HG02588 (cell line): ENCODE measurements around the gene NAP1L4.

Experiments used
- ATAC-seq: cut with Tn5 transposase; IDR thresholded peaks from one replicate; pipeline ENCODE4 v1.9.1; 2021; ENCODE audit warnings: mild to moderate bottlenecking, moderate library complexity; ENCODE audit not compliant: unreplicated experiment

The NAP1L4 gene

DNA sequence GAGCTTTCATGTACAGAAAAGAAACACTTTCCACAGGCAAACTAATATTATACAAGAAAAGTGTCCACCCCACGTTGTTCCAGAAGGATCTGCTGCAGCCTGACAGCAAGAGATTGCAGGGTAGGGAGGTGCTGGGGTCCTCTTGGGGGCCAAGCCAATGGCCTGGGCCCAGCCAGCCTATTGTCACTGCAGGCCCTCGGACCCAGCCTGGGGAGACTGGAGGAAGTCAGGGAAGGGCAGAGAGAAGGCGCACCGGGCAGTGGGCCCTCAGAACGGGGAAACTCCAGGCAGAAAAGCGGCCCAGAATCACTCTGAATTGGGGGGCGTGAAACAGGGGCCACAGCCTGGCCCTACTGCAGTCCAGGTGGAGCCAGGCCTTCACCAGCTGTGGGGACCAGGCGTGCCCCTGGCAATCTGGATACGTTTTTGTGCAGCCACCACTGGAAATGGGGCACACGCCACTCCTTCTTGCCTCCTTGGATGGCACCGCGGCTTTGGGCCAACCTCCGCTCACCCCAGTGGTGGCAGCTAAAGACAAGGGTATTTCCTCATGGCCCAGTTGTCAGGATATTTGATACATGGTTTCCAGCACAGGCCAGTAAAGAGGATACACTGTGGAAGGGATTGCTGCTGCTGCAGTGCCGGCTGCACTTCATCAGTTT is 3.9 kb upstream of the NAP1L4 start:
- ATAC-seq, result no peak

DNA sequence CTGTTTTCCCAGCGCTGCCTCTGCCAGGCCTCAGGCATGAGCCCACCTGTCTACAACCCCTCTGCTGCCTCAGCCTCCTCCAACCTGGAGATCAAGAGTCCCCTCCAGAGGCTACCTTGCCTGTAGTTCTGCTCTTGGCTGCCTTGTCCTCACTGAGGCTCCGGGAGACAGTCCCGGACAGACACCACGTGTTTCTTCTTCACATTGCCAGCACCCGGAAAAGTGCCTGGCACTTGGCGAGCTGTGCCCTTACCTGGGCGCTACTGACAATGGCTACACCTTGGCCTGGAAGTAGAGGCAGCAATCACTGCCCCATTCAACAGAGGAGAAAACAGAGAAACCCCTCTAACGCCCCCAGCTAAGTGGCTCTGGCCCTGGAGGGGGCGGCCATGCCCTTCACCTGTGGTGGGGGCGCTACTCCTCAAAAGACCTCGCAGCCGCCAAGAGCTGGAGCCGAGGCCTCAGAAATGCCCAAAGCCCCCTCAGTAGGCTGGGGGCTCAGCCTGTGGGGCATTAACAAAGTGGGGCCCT is 3.0 kb upstream of the NAP1L4 start:
- no peak for ATAC-seq

GRCh38 chr11:2994336-2994730 is 2.2 kb upstream of the NAP1L4 start:
- no peak for ATAC-seq

DNA sequence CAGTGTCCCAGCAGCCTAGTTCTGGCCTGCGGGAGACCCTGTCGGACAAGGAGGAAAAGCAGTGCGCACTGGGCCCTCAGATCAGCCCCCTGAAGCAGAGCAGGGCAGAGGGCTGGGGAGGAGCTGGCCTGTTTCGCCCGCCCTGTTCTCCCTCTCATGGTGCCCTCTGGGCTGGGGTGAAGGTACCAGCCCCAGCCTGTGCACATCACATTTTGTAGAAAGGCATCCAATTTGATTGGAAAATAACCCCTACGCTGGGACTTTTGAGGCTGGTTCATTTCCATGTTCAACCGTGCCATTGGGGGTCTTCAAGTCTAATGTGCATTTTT is 832 bp upstream of the NAP1L4 start:
- ATAC-seq, result no peak

DNA sequence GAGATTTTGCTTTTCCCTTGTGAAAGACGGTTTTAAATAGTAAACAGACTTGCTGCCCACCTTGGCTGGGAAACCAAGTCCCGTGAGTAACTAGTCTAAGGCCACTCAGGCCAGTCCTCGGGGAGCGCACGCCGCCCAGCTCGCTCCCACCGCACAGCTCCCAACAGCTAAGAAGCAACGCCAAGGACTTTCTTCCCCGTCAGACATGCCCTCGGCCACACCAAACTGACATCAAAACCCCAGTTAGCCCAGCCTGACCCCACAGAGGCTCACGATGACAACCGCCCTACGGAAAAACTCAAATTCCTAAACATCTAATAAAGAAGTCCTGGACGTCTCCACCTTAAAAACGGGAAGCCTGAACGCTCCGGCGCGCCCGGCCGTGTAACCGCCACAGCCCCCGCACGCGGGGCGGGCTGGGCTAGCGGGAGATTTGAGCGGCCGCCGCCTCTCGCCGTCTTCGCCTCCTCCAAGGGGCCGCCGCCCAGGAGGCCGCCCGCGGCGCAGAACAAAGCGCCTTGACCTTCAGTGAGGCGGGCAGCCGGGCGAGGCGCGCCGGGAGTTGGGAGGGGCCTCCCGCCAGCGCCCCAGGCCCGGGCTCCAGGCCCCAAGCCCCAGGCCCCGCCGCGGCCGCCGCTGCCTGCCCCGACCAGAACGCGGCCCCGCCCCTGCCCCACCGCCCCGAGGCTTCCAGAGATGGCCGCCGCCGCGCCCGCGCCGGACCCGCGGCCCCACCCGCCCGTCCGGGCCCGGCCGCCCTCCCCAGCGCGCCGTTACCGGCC is 486 bp downstream of the NAP1L4 start:
- peak; percentile 44 for ATAC-seq

DNA sequence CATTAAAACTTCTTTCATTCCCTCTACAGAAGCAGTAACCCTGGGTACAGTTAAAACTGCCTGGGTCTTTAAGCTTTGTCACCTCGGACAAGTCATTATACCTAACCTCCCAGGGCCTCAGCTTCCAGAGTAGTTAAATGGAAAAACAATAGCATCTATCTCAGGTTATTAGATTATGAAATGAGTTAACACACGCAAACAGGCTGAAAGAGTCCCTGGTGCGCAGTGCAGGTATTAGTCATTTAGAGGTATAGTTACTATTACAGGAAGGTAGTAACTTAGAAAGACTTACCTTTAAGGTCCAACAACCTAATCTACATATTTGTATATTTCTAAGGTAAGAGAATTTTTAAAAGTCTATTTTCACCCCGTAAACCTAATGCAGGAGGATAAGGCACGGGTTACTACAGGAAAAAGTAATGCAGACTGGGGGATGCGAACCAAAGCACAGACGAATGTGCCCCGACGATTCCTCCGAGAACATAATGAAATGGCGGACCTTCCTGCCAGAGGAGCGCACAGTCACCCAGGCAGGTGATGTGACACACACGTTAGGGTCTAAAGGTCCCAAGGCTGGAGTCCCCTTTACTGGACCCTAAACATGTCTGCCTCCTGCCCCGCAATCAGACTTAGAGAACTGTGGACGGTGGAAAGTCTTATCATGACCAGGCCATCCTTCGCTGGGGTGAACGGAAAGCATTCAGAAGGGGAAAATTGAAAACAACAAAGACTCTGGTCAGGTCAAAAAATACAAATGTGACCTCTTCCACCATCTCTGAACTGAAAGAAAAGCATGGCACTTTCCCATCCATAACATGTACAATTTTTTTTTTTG is 1.3 kb downstream of the NAP1L4 start:
- no peak for ATAC-seq

GRCh38 chr11:2989551-2989950 is 2.6 kb downstream of the NAP1L4 start:
- no peak for ATAC-seq

- ATAC-seq, result no peak
These were observed 3.1 kb downstream of the NAP1L4 start for GRCh38 chr11:2989006-2989405.

DNA sequence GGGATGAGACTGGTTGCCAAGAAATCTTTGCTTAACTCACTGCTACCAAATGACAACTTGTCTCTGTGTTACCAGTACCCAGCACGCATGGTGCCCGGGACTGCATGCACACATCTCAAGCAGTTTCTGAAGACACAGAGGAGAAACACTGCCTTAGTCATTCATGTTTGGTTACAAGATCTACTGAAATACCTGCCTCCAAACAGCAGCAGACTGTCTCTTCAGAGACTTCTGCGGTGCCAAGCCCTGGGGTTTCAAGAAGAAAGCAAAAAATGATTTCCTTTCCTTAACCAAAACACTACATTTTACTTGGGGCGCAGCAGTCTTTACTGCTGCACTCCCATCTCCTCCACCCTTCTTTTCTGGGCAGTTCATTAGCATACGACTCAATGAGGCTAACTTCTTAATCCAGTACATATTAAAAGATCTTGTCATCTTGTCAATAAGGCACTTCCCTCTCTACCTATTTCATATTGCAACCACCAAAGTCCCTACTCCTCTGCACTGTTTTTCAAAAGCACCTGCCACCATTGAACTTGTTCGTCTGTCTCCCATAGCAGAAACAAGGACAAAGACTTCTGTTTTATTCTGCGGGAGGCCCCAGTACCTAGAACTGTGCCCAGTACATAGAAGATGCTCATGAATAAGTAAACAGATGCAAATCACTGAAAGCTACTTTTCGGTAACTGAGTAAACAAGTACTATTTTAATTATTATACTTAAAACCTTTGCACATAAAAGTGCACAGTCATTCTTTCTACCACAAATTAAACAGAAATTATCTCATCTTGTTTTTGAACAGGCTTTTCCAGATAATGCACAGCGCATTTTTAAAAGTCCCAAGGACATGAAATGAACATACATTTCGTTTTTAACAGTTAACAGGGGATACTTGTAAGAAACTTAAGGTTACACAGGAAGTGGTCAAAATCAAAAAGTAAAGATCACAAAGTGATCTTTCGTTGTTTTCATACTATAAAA is 4.0 kb downstream of the NAP1L4 start:
- no peak for ATAC-seq

DNA sequence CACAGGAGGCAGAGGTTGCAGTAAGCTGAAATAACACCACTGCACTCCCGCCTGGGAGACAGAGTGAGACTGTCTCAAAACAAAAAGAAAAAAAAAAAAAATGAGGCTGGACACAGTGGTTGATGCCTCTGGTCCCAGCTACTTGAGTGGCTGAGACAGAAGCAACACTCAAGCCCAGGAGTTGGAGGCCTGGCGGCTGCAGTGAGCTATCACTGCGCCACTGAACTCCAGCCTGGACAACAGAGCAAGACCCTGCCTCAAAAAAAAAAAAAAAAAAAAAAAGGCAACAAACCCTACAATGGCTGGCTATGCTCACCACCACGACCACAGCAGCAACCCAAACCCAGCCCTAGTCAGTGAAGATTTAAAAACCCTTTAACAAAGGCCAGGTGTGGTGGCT is 8.2 kb downstream of the NAP1L4 start:
- no peak for ATAC-seq

DNA sequence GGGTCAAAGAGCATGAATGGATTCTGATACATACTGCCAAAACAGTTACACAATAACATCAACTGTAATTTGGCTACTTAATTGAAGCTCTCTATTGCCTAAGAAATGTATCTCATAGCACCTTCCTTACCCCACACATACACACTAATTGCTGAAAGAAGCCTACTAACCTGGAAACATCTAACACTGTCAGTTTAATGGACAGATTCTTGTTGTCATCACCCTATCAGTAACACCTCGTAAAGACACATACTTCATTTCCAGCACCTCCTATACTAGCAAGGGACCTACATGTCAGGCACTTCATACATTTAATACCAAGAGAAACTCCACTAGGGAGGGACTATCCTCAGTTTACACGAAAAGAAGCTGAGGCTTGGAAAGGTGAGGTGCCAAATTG is 9.9 kb downstream of the NAP1L4 start:
- ATAC-seq, result no peak

GRCh38 chr11:2981130-2981529 is 11.0 kb downstream of the NAP1L4 start:
- ATAC-seq, result no peak

- ATAC-seq, result no peak
These were observed 11.8 kb downstream of the NAP1L4 start for GRCh38 chr11:2980168-2980840.

DNA sequence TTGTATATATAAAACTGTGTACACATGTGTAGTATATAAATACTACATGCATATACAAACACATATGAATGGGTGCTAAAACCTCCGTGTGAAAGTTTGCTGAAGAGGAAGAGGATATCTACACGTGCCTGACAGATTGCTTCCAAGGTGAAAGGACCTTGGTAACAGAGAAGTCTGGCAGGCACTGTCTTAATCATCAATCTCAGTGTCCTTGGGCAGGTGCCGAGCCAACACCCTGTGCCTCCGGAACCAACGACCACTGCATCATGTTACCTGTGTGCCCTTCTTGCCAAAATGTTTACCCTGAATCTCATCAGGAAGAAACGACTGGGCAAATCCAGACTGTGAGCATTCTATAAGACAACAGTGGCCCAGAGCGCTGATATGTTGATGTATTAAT is 15.0 kb downstream of the NAP1L4 start:
- ATAC-seq, result no peak

DNA sequence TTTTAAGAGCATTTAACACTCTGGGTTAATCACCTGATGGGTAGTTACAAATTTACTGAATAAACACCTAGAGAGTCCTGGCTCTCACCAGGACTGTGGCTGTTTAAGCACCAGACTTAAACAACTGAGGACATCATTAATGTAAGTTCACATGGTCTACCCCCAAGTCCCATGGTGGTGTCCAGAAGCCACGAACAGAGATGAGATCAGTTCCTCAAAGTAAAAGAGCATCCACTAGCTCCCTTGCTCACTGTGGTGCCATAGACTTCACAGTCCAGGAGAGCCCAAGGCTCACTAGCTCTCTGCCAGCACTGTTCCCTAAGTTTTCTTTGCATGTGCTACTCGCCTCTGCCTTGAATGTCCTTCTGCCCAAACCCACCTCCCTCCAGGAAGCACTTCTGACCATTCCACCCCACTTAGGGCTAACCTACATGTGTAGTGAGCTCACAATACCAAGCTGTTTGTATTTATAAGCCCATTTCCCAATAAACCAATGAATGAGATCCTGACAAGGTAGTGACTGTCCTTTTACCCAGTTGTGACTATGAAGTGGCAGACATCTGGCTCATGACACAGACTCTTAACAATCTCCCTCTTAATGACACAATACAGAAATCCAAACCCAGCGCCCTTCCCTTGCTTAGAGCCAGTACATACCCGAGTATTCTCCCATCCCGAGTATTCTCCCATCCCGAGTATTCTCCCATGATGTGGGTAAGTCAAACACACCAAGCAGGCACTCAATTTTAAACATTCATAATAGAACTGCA is 15.7 kb downstream of the NAP1L4 start:
- no peak for ATAC-seq

GRCh38 chr11:2975594-2975993 is 16.5 kb downstream of the NAP1L4 start:
- ATAC-seq, result no peak

- no peak for ATAC-seq
These were observed 17.9 kb downstream of the NAP1L4 start for GRCh38 chr11:2974272-2974671.

DNA sequence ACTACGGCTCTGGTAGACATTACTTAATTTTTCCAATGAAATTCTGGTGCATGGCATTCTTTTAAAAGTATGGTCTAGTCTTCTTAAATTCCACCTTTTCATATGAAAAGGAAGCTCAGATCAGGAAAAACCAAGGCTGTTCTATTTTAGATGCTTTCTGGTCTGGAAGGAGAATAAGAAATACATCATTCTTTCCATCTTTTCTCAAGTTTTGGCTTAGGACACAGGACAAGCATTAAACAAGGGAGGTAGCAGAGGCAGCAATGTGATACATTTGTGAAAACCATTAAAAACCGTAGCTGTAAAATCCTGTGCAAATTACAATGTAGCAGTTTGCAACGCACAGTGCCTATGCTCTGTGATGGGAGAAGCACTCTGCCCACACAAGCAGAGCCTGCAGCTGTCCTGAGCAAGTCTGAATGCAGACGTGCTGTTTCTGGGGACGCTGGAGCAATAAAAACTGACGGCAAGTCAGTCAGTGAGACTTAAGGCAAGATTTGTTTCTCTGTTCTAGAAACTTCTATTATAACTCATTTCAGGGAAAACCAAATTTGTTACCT is 23.7 kb downstream of the NAP1L4 start:
- ATAC-seq, result no peak

GRCh38 chr11:2964782-2965181 is 27.3 kb downstream of the NAP1L4 start:
- ATAC-seq, result no peak
